HEK293 (cell line): ENCODE measurements around the gene COL15A1.

Experiments
- CTCF ChIP-seq: fragments of 450-650 bp; formaldehyde crosslinking; IDR thresholded peaks from 2 replicates; pipeline ENCODE4 v1.5.1; 2016; ENCODE audit warnings: missing biosample characterization, missing genetic modification characterization
- ELK4 ChIP-seq: IDR thresholded peaks from 2 replicates; pipeline ENCODE4 v1.6.1; 2011; ENCODE audit warnings: mild to moderate bottlenecking, low read depth, low read length, borderline replicate concordance
- MYNN ChIP-seq: fragments of 450-650 bp; formaldehyde crosslinking; IDR thresholded peaks from 2 replicates; pipeline ENCODE4 v1.5.1; 2016; ENCODE audit warnings: missing biosample characterization, missing genetic modification characterization, borderline replicate concordance
- MZF1 ChIP-seq: fragments of 450-650 bp; formaldehyde crosslinking; IDR thresholded peaks from 2 replicates; pipeline ENCODE4 v1.5.1; 2017; ENCODE audit warnings: missing biosample characterization, missing genetic modification characterization, borderline replicate concordance
- RBAK ChIP-seq: fragments of 450-650 bp; formaldehyde crosslinking; IDR thresholded peaks from 2 replicates; pipeline ENCODE4 v1.5.1; 2016; ENCODE audit warnings: missing biosample characterization, missing genetic modification characterization
- ZBTB49 ChIP-seq: fragments of 450-650 bp; formaldehyde crosslinking; IDR thresholded peaks from 2 replicates; pipeline ENCODE4 v1.5.1; 2016; ENCODE audit warnings: missing biosample characterization, missing genetic modification characterization, low read depth
- ZNF280D ChIP-seq: fragments of 450-650 bp; formaldehyde crosslinking; IDR thresholded peaks from 2 replicates; pipeline ENCODE4 v1.5.1; 2016; ENCODE audit warnings: missing biosample characterization, missing genetic modification characterization
- ZNF302 ChIP-seq: fragments of 450-650 bp; formaldehyde crosslinking; IDR thresholded peaks from 2 replicates; pipeline ENCODE4 v1.5.1; 2016; ENCODE audit warnings: missing biosample characterization, missing genetic modification characterization, low read depth
- ZNF335 ChIP-seq: fragments of 450-650 bp; formaldehyde crosslinking; conservative IDR thresholded peaks from 2 replicates; pipeline ENCODE4 v1.5.1; 2016; ENCODE audit warnings: missing biosample characterization, missing genetic modification characterization
- ZNF341 ChIP-seq: fragments of 450-650 bp; formaldehyde crosslinking; IDR thresholded peaks from 2 replicates; pipeline ENCODE4; 2016; ENCODE audit warnings: low read depth, missing biosample characterization, missing genetic modification characterization
- ZNF530 ChIP-seq: fragments of 450-650 bp; formaldehyde crosslinking; IDR thresholded peaks from 2 replicates; pipeline ENCODE4 v1.5.1; 2016; ENCODE audit warnings: low read depth, missing biosample characterization, missing genetic modification characterization
- ZNF580 ChIP-seq: fragments of 450-650 bp; formaldehyde crosslinking; IDR thresholded peaks from 2 replicates; pipeline ENCODE4 v1.5.1; 2016; ENCODE audit warnings: missing biosample characterization, missing genetic modification characterization
- ZNF830 ChIP-seq: fragments of 450-650 bp; IDR thresholded peaks from 2 replicates; pipeline ENCODE4 v1.5.0; 2018; ENCODE audit warnings: missing biosample characterization, missing genetic modification characterization, low read depth, mild to moderate bottlenecking, moderate library complexity

GRCh38 chr9:99055384-99055783 lies 111.7 kb downstream of the COL15A1 start:
- no peak for TF ChIP-seq CTCF (tag by site-specific recombination)
- no peak for TF ChIP-seq ZNF580 (tag by site-specific recombination)
- TF ChIP-seq ZBTB49 (tag by site-specific recombination): no peak
- TF ChIP-seq ZNF335 (tag by site-specific recombination): no peak
- no peak for TF ChIP-seq MZF1
- TF ChIP-seq ZNF530 (tag by site-specific recombination): no peak
- no peak for TF ChIP-seq ZNF302 (tag by site-specific recombination)
- no peak for TF ChIP-seq ZNF830 (tag by site-specific recombination)
- TF ChIP-seq MYNN (tag by site-specific recombination): no peak
- TF ChIP-seq RBAK (tag by site-specific recombination): no peak
- TF ChIP-seq ZNF280D (tag by site-specific recombination): no peak
- TF ChIP-seq ZNF341 (tag by site-specific recombination): no peak
- TF ChIP-seq ELK4: no peak
